ENCODE results near the gene PPP2R2C. TPM values are rescaled to one million over a fixed set of nuclear protein-coding genes. Genes with fewer than 3 reads are reported as not detected.

Gene PPP2R2C
- total and polyA plus RNA-seq, 10 of the 15 experiments (the other 5 are each of a cell fraction or from before 2014, with no cell fraction given): 0.13 to 0.15 TPM; not detected in 8

DNA sequence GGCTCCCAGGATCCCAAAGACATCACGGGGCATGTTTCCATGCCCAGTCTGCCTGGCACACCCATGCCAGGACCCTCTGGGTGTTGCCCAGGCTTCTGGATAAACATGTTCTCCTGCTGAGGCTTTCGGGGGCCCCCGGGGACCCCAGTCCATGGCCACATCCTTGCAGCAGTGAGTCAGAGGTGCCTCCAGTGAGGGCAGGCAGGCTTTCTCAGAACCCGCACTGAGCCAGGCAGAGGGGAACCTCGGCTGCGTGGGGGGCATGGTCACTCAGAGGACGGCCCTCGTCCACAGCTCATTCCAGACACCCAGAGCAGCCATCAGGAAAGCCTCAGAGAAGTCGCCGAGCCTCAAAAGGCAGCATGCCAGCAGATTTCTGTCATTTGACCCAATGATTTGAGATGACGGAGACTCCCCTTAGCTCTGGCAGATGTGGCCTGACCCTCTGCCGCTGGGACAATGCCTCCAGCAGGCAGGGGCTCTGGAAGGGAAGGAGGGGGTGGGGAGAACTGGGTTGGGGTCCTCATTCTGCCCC, 54.8 kb downstream of the PPP2R2C start (continued):
- TF ChIP-seq, protein P1, sequence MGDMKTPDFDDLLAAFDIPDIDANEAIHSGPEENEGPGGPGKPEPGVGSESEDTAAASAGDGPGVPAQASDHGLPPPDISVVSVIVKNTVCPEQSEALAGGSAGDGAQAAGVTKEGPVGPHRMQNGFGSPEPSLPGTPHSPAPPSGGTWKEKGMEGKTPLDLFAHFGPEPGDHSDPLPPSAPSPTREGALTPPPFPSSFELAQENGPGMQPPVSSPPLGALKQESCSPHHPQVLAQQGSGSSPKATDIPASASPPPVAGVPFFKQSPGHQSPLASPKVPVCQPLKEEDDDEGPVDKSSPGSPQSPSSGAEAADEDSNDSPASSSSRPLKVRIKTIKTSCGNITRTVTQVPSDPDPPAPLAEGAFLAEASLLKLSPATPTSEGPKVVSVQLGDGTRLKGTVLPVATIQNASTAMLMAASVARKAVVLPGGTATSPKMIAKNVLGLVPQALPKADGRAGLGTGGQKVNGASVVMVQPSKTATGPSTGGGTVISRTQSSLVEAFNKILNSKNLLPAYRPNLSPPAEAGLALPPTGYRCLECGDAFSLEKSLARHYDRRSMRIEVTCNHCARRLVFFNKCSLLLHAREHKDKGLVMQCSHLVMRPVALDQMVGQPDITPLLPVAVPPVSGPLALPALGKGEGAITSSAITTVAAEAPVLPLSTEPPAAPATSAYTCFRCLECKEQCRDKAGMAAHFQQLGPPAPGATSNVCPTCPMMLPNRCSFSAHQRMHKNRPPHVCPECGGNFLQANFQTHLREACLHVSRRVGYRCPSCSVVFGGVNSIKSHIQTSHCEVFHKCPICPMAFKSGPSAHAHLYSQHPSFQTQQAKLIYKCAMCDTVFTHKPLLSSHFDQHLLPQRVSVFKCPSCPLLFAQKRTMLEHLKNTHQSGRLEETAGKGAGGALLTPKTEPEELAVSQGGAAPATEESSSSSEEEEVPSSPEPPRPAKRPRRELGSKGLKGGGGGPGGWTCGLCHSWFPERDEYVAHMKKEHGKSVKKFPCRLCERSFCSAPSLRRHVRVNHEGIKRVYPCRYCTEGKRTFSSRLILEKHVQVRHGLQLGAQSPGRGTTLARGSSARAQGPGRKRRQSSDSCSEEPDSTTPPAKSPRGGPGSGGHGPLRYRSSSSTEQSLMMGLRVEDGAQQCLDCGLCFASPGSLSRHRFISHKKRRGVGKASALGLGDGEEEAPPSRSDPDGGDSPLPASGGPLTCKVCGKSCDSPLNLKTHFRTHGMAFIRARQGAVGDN (IDR thresholded peaks at IDR 0.05): no peak
- no peak for TF ChIP-seq NFYA (IDR thresholded peaks at IDR 0.05; ENCODE audit: borderline replicate concordance, low read depth, low read length)
- TF ChIP-seq MTA2 (IDR thresholded peaks at IDR 0.05; ENCODE audit: low read depth): no peak
- no peak for TF ChIP-seq JUNB (IDR thresholded peaks at IDR 0.05)
- TF ChIP-seq YY1 (IDR thresholded peaks at IDR 0.05; ENCODE audit: low read depth, low read length): no peak

DNA sequence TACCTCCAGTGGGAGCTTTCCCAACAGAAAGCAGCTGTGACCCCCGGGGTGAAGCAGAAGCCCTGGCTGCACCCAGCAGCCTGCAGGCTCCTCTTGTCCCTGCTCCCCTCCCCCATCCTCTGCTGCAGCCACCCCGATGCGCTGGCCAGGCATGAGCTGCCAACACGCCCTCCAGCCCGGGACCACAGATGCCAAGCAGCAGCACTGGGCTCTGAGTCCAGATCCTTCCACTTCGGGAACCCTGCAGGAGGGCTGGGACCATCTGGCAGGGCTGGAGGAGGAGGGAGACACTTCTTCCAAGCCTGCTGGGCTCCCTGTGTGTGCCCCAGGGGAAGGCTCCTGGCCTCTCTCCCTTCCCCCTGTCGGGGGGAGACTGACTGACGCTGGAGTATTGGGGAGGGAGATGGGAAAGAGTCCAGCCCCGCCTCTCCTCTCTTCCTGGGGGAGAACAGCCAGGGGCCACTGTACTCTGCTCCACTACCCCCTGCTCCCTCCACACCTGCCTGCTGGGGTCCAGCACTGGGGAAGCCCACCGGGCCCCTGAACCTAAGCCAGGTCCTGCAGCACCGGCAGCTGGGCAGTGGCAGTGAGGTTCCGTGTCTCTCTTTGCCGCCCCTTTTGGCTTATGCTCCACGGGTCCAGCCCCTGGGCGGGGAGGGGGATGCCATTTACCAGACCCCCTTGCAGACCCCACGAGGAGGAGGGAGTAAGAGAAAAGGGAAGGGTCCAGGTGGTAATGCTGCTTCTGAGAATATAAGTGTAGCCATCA, 55.7 kb downstream of the PPP2R2C start:
- Histone ChIP-seq H3K79me2 (ENCODE audit: control insufficient read depth, insufficient read depth, low read length) (no peaks in the 10 kb centered on the region), H3K9ac (ENCODE audit: control insufficient read depth, insufficient read depth, low read length) (no peak overlapping the region), H3K27me3 (replicated peaks in 1 of 2; ENCODE audit: control insufficient read depth in 2 of 2, insufficient read depth in 2 of 2, low read length in 1 of 2) (no peaks in the 10 kb centered on the region; a peak in 2 of 4 replicates), H4K20me1 (ENCODE audit: control insufficient read depth, insufficient read depth) (no peaks in the 10 kb centered on the region), H3K4me2 (ENCODE audit: control insufficient read depth, insufficient read depth) (no peak overlapping the region), H3K36me3 (ENCODE audit: control insufficient read depth in 2 of 2, insufficient read depth in 2 of 2, low read length in 1 of 2) (no peaks in the 10 kb centered on the region), H3K9me3 (replicated peaks; ENCODE audit: control insufficient read depth, insufficient read depth, low read length) (no peaks in the 10 kb centered on the region; the same call in 2 of the 3 replicates), H3K27ac (ENCODE audit: control insufficient read depth, insufficient read depth) (no peak overlapping the region), H3K4me3 (no peak overlapping the region), H3K4me1 (ENCODE audit: control insufficient read depth, insufficient read depth, low read length) (no peaks in the 10 kb centered on the region), H2AFZ (ENCODE audit: control insufficient read depth, low read depth, low read length) (no peak overlapping the region)
- SMC1A ChIA-PET (ENCODE audit: uncharacterized antibody, unreplicated experiment): no interaction called here
- CTCF ChIA-PET: no interaction called here
- no peak for FAIRE-seq
- POLR2A ChIA-PET: no interaction called here
- no peak for ATAC-seq
- no peak for DNase-seq (ENCODE audit: low read depth, low spot score)
- 15% methylated on average over 16 of the region's 16 CpGs for WGBS (ENCODE audit: insufficient coverage, insufficient replicate concordance, low lambda C conversion rate, missing lambda C conversion rate)
- BruUV-seq (replicated peaks): no TSS peak
- RAD21 ChIA-PET (ENCODE audit: unreplicated experiment): no interaction called here
- intact Hi-C loops (cut with micrococcal nuclease; ENCODE audit: unreplicated experiment) (no loop called here), in situ Hi-C loops (cut with MboI) (no loop called here)
- TF ChIP-seq, protein P2, sequence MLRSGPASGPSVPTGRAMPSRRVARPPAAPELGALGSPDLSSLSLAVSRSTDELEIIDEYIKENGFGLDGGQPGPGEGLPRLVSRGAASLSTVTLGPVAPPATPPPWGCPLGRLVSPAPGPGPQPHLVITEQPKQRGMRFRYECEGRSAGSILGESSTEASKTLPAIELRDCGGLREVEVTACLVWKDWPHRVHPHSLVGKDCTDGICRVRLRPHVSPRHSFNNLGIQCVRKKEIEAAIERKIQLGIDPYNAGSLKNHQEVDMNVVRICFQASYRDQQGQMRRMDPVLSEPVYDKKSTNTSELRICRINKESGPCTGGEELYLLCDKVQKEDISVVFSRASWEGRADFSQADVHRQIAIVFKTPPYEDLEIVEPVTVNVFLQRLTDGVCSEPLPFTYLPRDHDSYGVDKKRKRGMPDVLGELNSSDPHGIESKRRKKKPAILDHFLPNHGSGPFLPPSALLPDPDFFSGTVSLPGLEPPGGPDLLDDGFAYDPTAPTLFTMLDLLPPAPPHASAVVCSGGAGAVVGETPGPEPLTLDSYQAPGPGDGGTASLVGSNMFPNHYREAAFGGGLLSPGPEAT (IDR thresholded peaks at IDR 0.05; ENCODE audit: low read depth): no peak
- TF ChIP-seq SIX5 (IDR thresholded peaks at IDR 0.05; ENCODE audit: low read depth, low read length, severe bottlenecking) (no peak), RBBP5 (conservative IDR thresholded peaks at IDR 0.05) (no peak)
- TF ChIP-seq, protein P3, sequence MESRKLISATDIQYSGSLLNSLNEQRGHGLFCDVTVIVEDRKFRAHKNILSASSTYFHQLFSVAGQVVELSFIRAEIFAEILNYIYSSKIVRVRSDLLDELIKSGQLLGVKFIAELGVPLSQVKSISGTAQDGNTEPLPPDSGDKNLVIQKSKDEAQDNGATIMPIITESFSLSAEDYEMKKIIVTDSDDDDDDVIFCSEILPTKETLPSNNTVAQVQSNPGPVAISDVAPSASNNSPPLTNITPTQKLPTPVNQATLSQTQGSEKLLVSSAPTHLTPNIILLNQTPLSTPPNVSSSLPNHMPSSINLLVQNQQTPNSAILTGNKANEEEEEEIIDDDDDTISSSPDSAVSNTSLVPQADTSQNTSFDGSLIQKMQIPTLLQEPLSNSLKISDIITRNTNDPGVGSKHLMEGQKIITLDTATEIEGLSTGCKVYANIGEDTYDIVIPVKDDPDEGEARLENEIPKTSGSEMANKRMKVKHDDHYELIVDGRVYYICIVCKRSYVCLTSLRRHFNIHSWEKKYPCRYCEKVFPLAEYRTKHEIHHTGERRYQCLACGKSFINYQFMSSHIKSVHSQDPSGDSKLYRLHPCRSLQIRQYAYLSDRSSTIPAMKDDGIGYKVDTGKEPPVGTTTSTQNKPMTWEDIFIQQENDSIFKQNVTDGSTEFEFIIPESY (IDR thresholded peaks at IDR 0.05): no peak
- TF ChIP-seq, protein P4, sequence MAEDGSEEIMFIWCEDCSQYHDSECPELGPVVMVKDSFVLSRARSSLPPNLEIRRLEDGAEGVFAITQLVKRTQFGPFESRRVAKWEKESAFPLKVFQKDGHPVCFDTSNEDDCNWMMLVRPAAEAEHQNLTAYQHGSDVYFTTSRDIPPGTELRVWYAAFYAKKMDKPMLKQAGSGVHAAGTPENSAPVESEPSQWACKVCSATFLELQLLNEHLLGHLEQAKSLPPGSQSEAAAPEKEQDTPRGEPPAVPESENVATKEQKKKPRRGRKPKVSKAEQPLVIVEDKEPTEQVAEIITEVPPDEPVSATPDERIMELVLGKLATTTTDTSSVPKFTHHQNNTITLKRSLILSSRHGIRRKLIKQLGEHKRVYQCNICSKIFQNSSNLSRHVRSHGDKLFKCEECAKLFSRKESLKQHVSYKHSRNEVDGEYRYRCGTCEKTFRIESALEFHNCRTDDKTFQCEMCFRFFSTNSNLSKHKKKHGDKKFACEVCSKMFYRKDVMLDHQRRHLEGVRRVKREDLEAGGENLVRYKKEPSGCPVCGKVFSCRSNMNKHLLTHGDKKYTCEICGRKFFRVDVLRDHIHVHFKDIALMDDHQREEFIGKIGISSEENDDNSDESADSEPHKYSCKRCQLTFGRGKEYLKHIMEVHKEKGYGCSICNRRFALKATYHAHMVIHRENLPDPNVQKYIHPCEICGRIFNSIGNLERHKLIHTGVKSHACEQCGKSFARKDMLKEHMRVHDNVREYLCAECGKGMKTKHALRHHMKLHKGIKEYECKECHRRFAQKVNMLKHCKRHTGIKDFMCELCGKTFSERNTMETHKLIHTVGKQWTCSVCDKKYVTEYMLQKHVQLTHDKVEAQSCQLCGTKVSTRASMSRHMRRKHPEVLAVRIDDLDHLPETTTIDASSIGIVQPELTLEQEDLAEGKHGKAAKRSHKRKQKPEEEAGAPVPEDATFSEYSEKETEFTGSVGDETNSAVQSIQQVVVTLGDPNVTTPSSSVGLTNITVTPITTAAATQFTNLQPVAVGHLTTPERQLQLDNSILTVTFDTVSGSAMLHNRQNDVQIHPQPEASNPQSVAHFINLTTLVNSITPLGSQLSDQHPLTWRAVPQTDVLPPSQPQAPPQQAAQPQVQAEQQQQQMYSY (CRISPR knock-in tag; IDR thresholded peaks at IDR 0.05): no peak

Measured in GM12878 (cell line).